Measurements from ENCODE around the gene SIRT4. TPM values are rescaled to one million over a fixed set of nuclear protein-coding genes. Genes with fewer than 3 reads are reported as not detected.

The SIRT4 gene
- total and polyA plus RNA-seq, 10 of the 15 experiments (the other 5 are each of a cell fraction or from before 2014, with no cell fraction given) = 0.19 to 0.98 (median 0.44) TPM

DNA sequence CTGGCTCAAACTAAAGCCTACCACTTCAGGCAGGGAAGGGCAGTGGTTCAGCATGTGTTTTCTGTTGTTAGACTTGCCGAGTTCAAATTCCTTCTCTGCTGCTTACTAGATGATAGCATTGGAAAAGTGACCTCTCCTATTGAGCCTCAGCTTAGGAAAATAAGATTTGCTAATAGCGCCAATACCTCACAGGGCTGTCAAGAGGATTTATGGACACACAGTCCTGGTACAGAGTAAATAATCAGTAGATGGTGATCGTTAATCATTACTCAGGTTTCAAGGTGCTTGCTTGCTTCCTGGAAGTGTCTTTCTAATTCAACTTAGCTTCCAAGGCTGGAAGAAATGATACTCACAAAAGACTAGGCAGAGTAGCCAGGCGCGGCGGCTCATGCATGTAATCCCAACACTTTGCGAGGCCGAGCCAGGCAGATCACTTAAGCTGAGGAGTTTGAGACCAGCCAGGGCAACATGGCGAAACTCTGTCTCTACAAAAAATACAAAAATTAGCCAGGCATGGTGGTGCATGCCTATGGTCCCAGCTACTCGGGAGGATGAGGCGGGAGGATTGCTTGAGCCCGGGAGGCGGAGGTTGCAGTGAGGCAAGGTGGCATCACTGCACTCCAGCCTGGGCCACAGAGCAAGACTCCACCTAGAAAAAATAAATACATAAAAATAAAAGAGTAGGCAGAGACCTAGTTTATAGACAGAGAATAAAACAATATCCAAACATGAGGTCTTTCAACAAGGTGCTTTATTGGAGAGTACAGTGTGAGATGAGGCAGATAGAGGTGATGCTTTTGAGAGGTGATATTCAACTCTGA lies 19.5 kb downstream of the SIRT4 start:
- FAIRE-seq (no peak), DNase-seq (ENCODE audit: low read depth, low spot score) (no peak), ATAC-seq (no peak)
- TF ChIP-seq, protein P1, sequence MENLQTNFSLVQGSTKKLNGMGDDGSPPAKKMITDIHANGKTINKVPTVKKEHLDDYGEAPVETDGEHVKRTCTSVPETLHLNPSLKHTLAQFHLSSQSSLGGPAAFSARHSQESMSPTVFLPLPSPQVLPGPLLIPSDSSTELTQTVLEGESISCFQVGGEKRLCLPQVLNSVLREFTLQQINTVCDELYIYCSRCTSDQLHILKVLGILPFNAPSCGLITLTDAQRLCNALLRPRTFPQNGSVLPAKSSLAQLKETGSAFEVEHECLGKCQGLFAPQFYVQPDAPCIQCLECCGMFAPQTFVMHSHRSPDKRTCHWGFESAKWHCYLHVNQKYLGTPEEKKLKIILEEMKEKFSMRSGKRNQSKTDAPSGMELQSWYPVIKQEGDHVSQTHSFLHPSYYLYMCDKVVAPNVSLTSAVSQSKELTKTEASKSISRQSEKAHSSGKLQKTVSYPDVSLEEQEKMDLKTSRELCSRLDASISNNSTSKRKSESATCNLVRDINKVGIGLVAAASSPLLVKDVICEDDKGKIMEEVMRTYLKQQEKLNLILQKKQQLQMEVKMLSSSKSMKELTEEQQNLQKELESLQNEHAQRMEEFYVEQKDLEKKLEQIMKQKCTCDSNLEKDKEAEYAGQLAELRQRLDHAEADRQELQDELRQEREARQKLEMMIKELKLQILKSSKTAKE (IDR thresholded peaks at IDR 0.05; ENCODE audit: low read depth, poor library complexity, severe bottlenecking) = no peak
- TF ChIP-seq RAD21 (IDR thresholded peaks at IDR 0.05; ENCODE audit: insufficient read depth, low read depth, low read length) = no peak
- TF ChIP-seq, protein P2, sequence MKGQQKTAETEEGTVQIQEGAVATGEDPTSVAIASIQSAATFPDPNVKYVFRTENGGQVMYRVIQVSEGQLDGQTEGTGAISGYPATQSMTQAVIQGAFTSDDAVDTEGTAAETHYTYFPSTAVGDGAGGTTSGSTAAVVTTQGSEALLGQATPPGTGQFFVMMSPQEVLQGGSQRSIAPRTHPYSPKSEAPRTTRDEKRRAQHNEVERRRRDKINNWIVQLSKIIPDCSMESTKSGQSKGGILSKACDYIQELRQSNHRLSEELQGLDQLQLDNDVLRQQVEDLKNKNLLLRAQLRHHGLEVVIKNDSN (IDR thresholded peaks at IDR 0.05; ENCODE audit: borderline replicate concordance, extremely low read length, insufficient read depth, low read depth, low read length) = no peak
- no peak for TF ChIP-seq YY1 (IDR thresholded peaks at IDR 0.05; ENCODE audit: low read depth, low read length)
- TF ChIP-seq, protein P3, sequence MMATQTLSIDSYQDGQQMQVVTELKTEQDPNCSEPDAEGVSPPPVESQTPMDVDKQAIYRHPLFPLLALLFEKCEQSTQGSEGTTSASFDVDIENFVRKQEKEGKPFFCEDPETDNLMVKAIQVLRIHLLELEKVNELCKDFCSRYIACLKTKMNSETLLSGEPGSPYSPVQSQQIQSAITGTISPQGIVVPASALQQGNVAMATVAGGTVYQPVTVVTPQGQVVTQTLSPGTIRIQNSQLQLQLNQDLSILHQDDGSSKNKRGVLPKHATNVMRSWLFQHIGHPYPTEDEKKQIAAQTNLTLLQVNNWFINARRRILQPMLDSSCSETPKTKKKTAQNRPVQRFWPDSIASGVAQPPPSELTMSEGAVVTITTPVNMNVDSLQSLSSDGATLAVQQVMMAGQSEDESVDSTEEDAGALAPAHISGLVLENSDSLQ (IDR thresholded peaks at IDR 0.05) = no peak
- no peak for TF ChIP-seq ASH2L (IDR thresholded peaks at IDR 0.05; ENCODE audit: borderline replicate concordance, low read depth)
- no peak for TF ChIP-seq TCF3 (IDR thresholded peaks at IDR 0.05; ENCODE audit: borderline replicate concordance, insufficient read depth, low read depth, low read length)
- TF ChIP-seq SPI1 (IDR thresholded peaks at IDR 0.05; ENCODE audit: borderline replicate concordance, insufficient read depth, low read depth, low read length) = no peak
- no peak for TF ChIP-seq NR2F1 (conservative IDR thresholded peaks at IDR 0.05)
- TF ChIP-seq GATAD2B (conservative IDR thresholded peaks at IDR 0.05; ENCODE audit: low read depth) = no peak
- 49% methylated on average over 13 of the region's 13 CpGs for WGBS (ENCODE audit: insufficient coverage, insufficient replicate concordance, low lambda C conversion rate, missing lambda C conversion rate)
- ChIA-PET RAD21 (ENCODE audit: unreplicated experiment) (interaction anchor here (1.0 kb wide), 1 partner anchor 45 kb away, joined by 3 read pairs; no protein-coding TSS in a partner anchor), SMC1A (ENCODE audit: uncharacterized antibody, unreplicated experiment) (interaction anchor here (0.6 kb wide), 1 partner anchor 18 kb away, joined by 5 read pairs; no protein-coding TSS in a partner anchor), CTCF (interaction anchor here (1.2 kb wide), 2 partner anchors 19 to 20 kb away, joined by 6 read pairs; partner anchors contain the start of gene SIRT4), POLR2A (interaction anchor here (0.6 kb wide), 1 partner anchor 120 kb away, joined by 3 read pairs; no protein-coding TSS in a partner anchor)
- Histone ChIP-seq H3K9me3 (replicated peaks; ENCODE audit: control insufficient read depth, insufficient read depth, low read length) (no peaks in the 10 kb centered on the region), H4K20me1 (ENCODE audit: control insufficient read depth, insufficient read depth) (no peaks in the 10 kb centered on the region), H3K27ac (ENCODE audit: control insufficient read depth, insufficient read depth) (no peak overlapping the region), H2AFZ (ENCODE audit: control insufficient read depth, low read depth, low read length) (no peak overlapping the region), H3K79me2 (ENCODE audit: control insufficient read depth, insufficient read depth, low read length) (no peaks in the 10 kb centered on the region), H3K27me3 (replicated peaks in 1 of 2; ENCODE audit: control insufficient read depth in 2 of 2, insufficient read depth in 2 of 2, low read length in 1 of 2) (no peaks in the 10 kb centered on the region), H3K9ac (ENCODE audit: control insufficient read depth, insufficient read depth, low read length) (no peak overlapping the region), H3K4me2 (ENCODE audit: control insufficient read depth, insufficient read depth) (no peak overlapping the region), H3K36me3 (ENCODE audit: control insufficient read depth in 2 of 2, insufficient read depth in 2 of 2, low read length in 1 of 2) (no peaks in the 10 kb centered on the region), H3K4me3 (no peak overlapping the region), H3K4me1 (ENCODE audit: control insufficient read depth, insufficient read depth, low read length) (no peaks in the 10 kb centered on the region)
- in situ Hi-C loops (cut with MboI) (loop anchor here (10.0 kb wide), 1 partner anchor 113 kb away; the partner anchor contains the start of gene COX6A1), intact Hi-C loops (cut with micrococcal nuclease; ENCODE audit: unreplicated experiment) (no loop called here)
- BruUV-seq (replicated peaks) = no TSS peak

Measured in GM12878 (cell line).